Subcutaneous adipose tissue (tissue), 4 donors: ENCODE measurements around the gene ANKRD40CL. TPM values are rescaled to one million over a fixed set of nuclear protein-coding genes. Genes with fewer than 3 reads are reported as not detected.

ENCODE experiments used
- CTCF ChIP-seq: fragments of 450-650 bp; IDR thresholded peaks from one replicate; pipeline ENCODE4 v1.5.1; 2016; ENCODE audit warnings: low read depth, mild to moderate bottlenecking, control low read depth, antibody characterized with exemption, moderate library complexity
- total RNA-seq, 4 donors: library from RNA; depleted of rRNA; stranded (reverse); fragments of >200 nt; gene quantifications; one replicate each; pipeline ENCODE4 v1.1.0, GENCODE V29; 2016

ANKRD40CL gene
- total RNA-seq, 4 donors from 2014 or later: not detected

- no peak for TF ChIP-seq CTCF
Measured at GRCh38 chr17:50758989-50759544, 8.3 kb downstream of the ANKRD40CL start.

- no peak for TF ChIP-seq CTCF
Measured at GRCh38 chr17:50758524-50758923, 8.8 kb downstream of the ANKRD40CL start.

GRCh38 chr17:50754521-50754920, 12.8 kb downstream of the ANKRD40CL start:
- no peak for TF ChIP-seq CTCF

GRCh38 chr17:50749245-50749644, 18.1 kb downstream of the ANKRD40CL start:
- no peak for TF ChIP-seq CTCF

- no peak for TF ChIP-seq CTCF
Measured at GRCh38 chr17:50745631-50746030, 21.7 kb downstream of the ANKRD40CL start.

GRCh38 chr17:50739098-50739497, 28.2 kb downstream of the ANKRD40CL start:
- TF ChIP-seq CTCF: no peak

- no peak for TF ChIP-seq CTCF
Measured at GRCh38 chr17:50737118-50737698, 30.1 kb downstream of the ANKRD40CL start.
